ENCODE data around the gene CTSE.
"Not testable (repeated sequence)": the region's sequence is repeated elsewhere in the genome, so short reads cannot be mapped to it uniquely, and the experiment has no call there.

Gene CTSE

GRCh38 chr1:206013026-206013795, 10.5 kb downstream of the CTSE start:
- DNase-seq: no peak

- peak in 1 of 5 experiments; percentile 64 for DNase-seq
Measured at GRCh38 chr1:206012086-206012859, 11.4 kb downstream of the CTSE start.

GRCh38 chr1:206011057-206011456, 12.6 kb downstream of the CTSE start:
- no peak for DNase-seq

- DNase-seq: no peak
Measured at GRCh38 chr1:206010060-206010459, 13.6 kb downstream of the CTSE start.

- DNase-seq: no peak
Measured at GRCh38 chr1:206006946-206007345, 16.7 kb downstream of the CTSE start.

- no peak for DNase-seq
Measured at GRCh38 chr1:206005778-206006180, 17.9 kb downstream of the CTSE start.

GRCh38 chr1:206005234-206005633, 18.5 kb downstream of the CTSE start:
- DNase-seq: no peak

GRCh38 chr1:206004826-206005225, 18.9 kb downstream of the CTSE start:
- DNase-seq: no peak

GRCh38 chr1:206003854-206004800, 19.6 kb downstream of the CTSE start:
- DNase-seq: no peak

GRCh38 chr1:206002871-206003801, 20.6 kb downstream of the CTSE start, which contains the start of gene RAB7B:
Gene RAB7B (minus strand): TSS chr1:206003395. CDS start chr1:205994135, 9,260 bp downstream.
- no peak for DNase-seq

GRCh38 chr1:206002160-206002559, 21.5 kb downstream of the CTSE start:
- DNase-seq: no peak

GRCh38 chr1:206001476-206001888, 22.2 kb downstream of the CTSE start:
- DNase-seq: peak in 1 of 5 experiments; percentile 2

GRCh38 chr1:206000641-206001339, 22.9 kb downstream of the CTSE start:
- peak in 1 of 5 experiments; percentile 28 for DNase-seq

GRCh38 chr1:205998457-205999241, 25.0 kb downstream of the CTSE start:
- no peak for DNase-seq

GRCh38 chr1:205996641-205997040, 27.1 kb downstream of the CTSE start:
- DNase-seq: not testable (repeated sequence)

GRCh38 chr1:205994346-205994745, 29.3 kb downstream of the CTSE start:
- DNase-seq: no peak

GRCh38 chr1:205993068-205993467, 30.6 kb downstream of the CTSE start:
- no peak for DNase-seq

- DNase-seq: no peak
Measured at GRCh38 chr1:205992218-205992882, 31.3 kb downstream of the CTSE start.

GRCh38 chr1:205991237-205991636, 32.5 kb downstream of the CTSE start:
- DNase-seq: no peak
